Fibroblast of the aortic adventitia (primary cell): Measurements from ENCODE around the gene TSPAN11. TPM values are rescaled to one million over a fixed set of nuclear protein-coding genes. Genes with fewer than 3 reads are reported as not detected.
A peak's percentile ranks its signal among the peaks of the same experiment; 100 is the strongest.
"Not testable (repeated sequence)": the region's sequence is repeated elsewhere in the genome, so short reads cannot be mapped to it uniquely, and the experiment has no call there.

Experiments used
- DNase-seq: peaks from one replicate; pipeline ENCODE4 v3.0.0-alpha.2; 2010; ENCODE audit warnings: low read depth
- H3K4me3 ChIP-seq: 2 replicates; pipeline ENCODE4 v1.5.1; 2011; ENCODE audit warnings: low read depth, mild to moderate bottlenecking, control low read depth, low read length, moderate library complexity
- total RNA-seq: library from RNA; depleted of rRNA; stranded (reverse); fragments of >200 nt; gene quantifications from 2 replicates; pipeline ENCODE4 v1.2.3, GENCODE V29; 2012; ENCODE audit warnings: low replicate concordance
- TF ChIP-seq, protein P1 (sequence below): IDR thresholded peaks from 2 replicates; pipeline ENCODE4 v1.5.1; 2011; ENCODE audit warnings: mild to moderate bottlenecking, low read length, control low read depth, inconsistent platforms; ENCODE audit not compliant: insufficient read depth

The TSPAN11 gene
- total RNA-seq, 1 donor: 0.36 TPM

DNA sequence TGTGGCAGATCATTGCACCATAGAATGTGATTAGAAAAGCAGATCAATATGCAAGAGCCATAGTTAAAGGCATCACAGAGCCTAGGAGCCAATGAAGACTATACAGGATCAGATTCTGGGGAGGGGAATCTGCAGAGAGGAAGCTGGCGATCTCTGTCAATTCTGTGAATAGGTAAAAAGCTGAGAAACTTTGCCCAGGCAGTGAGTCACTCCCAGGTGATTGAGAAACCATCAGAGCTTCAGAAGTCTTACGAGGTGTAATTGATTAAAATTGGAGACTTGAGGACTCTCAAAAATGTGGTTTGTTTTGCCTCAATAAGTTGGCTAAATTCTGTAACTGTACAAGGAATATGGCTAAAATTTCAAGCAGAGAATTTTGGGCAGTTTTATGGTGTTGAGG is 41.7 kb upstream of the TSPAN11 start:
- DNase-seq: no peak
- no peak overlapping the region for H3K4me3 ChIP-seq
- TF ChIP-seq, protein P1, sequence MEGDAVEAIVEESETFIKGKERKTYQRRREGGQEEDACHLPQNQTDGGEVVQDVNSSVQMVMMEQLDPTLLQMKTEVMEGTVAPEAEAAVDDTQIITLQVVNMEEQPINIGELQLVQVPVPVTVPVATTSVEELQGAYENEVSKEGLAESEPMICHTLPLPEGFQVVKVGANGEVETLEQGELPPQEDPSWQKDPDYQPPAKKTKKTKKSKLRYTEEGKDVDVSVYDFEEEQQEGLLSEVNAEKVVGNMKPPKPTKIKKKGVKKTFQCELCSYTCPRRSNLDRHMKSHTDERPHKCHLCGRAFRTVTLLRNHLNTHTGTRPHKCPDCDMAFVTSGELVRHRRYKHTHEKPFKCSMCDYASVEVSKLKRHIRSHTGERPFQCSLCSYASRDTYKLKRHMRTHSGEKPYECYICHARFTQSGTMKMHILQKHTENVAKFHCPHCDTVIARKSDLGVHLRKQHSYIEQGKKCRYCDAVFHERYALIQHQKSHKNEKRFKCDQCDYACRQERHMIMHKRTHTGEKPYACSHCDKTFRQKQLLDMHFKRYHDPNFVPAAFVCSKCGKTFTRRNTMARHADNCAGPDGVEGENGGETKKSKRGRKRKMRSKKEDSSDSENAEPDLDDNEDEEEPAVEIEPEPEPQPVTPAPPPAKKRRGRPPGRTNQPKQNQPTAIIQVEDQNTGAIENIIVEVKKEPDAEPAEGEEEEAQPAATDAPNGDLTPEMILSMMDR: no peak

DNA sequence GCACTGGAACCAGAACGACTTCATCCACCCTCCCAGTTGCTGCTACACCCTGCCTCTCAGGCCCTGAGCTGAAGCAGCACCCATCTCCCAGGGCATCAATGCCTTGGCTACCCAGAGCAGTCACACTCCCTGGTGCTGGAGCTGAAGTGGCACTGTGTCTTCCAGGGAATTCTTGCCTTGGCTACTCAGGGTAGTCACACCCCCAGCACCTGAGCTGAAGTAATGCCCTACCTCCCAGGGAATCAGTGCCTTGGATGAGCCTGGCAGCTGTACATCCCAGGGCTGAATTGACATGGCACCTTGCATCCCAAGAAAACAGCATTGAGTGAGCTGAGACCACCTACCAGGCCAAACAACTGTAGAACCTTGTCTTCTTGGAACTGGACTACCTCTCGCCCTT is 41.2 kb upstream of the TSPAN11 start:
- TF ChIP-seq, protein P1: no peak
- no peak overlapping the region for H3K4me3 ChIP-seq
- no peak for DNase-seq

DNA sequence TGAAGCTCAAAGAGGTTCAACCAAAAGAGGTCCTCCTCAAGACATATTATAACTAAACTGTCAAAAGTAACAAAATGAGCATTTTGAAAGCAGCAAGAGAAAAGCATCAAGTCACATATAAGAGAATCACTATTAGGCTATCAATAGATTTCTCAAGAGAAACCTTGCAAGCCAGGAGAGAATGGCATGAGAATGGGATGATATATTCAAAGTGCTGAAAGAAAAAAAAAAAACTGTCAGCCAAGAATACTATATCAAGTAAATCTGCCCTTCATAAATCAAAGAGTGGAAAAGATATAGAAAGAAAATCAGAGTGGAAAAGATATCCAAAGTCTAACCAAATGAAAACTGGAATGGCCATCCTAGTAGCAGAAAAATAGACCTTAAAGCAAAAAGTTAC is 39.3 kb upstream of the TSPAN11 start:
- DNase-seq: no peak
- H3K4me3 ChIP-seq: no peak overlapping the region
- TF ChIP-seq, protein P1: no peak

DNA sequence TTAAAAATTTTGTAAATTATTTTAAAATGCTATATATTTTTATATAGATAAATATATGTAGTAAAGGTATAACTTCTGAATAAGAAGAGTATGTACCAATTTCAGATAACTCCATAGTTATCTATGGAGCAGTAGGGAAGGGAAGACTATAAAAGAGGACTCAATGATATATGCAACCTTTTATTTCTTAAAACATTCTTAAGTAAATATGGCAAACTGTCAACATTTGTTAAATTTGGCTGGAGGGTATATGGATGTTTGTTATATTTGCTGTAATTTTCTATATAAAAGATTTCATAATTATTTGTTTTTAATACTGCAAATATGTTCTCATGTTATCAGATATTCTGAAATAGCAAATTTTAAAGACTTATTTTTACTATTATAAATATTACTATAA is 38.3 kb upstream of the TSPAN11 start:
- DNase-seq: no peak
- TF ChIP-seq, protein P1: no peak
- no peak overlapping the region for H3K4me3 ChIP-seq

DNA sequence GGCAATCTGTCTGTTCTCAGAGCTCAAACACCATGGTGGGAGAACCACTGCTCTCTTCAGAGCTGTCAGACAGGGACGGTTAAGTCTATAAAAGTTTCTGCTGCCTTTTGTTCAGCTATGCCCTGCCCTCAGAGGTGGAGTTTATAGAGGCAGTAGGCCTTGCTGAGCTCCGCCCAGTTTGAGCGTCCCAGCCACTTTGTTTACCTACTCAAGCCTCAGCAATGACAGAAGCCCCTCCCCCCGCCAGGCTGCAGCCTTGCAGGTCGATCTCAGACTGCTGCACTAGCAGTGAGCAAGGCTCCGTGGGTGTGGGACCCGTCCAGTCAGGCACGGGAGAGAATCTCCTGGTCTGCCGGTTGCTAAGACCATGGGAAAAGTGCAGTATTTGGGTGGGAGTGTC is 32.0 kb upstream of the TSPAN11 start:
- DNase-seq, H3K4me3 ChIP-seq: not testable (repeated sequence)

DNA sequence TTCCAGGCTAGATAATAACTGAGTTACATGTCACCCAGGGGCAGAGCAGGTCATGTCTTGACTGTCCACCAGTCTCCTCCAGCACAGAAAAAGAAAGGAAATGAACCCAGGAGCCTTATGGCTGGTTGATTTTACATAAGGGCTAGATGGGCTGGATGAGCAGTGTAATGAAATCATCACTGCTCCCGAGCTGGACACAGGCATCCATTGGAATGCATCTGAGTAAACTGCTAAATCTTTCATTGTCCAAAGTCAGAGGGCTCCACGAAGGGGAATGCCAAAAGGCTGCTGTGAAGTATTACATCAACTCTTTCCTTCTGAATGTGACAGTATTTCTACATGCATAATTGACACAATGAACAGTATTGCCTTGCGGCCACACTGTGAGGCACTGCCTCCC is 30.1 kb upstream of the TSPAN11 start:
- TF ChIP-seq, protein P1: no peak
- DNase-seq: peak; percentile 32
- H3K4me3 ChIP-seq: no peak overlapping the region

DNA sequence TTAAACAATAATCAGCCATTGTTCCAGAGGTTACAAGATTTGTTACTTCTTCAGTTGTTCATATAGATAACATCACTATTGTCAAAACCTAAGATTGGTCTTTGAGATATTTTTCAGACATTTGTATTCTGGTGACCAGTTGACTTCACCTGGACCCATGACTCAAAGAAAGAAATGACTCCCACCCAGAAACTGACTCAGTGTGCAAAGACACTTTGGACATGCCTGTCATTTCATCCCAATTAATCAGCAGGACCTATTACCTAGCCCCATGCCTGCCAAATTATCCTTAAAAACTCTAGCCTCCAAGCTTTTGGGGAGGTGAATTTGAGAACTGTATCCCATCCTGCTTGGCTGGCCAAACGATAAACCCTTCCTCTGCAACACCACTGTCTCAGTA is 27.7 kb upstream of the TSPAN11 start:
- TF ChIP-seq, protein P1: no peak
- DNase-seq: no peak
- H3K4me3 ChIP-seq: no peak overlapping the region
